Stimulated activated naive CD4-positive, alpha-beta T cell treated with Interleukin-2 at 50 U/mL for 16 hours (primary cell): ENCODE results near the gene PLPP6.
"Not testable (repeated sequence)": the region's sequence is repeated elsewhere in the genome, so short reads cannot be mapped to it uniquely, and the experiment has no call there.

Experiments used
- DNase-seq: peaks from one replicate; lab custom pipeline; 2025; lab: John Stamatoyannopoulos, UW

PLPP6 gene

GRCh38 chr9:4662108-4662988 is at the start of gene PLPP6:
TSS of gene PLPP6 (plus strand) at chr9:4662294. CDS start at chr9:4662376, 82 bp downstream.
- DNase-seq, result peak; percentile 71

DNA sequence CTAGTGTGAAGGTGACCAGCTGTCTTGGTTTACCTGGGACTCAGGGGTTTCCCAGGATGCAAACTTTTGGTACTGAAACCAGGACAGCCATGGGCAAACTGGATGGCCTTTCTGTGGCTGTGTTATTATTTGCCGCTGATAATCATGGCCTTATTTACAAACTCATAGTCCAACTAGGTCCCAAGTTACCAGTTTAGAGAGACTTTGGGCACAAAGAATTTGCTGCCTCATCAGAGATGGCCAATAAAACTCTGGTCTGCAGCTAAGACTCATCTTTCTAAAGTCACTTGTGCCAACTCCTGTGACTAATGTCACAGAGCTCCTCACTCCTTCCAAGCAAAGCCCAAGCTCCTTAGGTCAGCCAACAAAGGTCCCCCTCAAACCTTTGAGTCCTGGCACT is 47.5 kb upstream of the PLPP6 start:
- DNase-seq, result no peak

- DNase-seq, result no peak
Observed at GRCh38 chr9:4615251-4615650, 46.8 kb upstream of the PLPP6 start.

GRCh38 chr9:4615778-4616177 is 46.3 kb upstream of the PLPP6 start:
- no peak for DNase-seq

- no peak for DNase-seq
Observed at GRCh38 chr9:4617752-4618151, 44.3 kb upstream of the PLPP6 start.

DNA sequence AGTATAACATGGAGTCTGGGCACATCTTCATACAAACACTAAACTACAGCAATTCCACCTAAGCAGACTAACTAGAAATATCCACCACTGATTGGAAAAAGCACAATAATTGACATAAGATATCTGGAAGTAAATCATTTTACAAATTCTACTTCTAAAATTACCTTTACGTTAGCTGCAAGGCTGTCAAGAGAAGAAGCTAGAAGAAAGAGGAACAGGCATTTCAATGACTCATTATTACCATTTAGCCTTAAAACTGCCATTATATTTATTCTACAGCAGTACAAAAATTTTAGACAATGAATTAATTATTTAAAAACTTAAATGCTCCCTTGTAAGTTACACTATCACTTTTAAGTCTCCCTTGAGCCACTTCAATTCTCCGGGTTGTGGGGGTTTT is 43.4 kb upstream of the PLPP6 start:
- DNase-seq, result no peak

GRCh38 chr9:4620057-4620765 is 41.9 kb upstream of the PLPP6 start:
- DNase-seq, result no peak

DNA sequence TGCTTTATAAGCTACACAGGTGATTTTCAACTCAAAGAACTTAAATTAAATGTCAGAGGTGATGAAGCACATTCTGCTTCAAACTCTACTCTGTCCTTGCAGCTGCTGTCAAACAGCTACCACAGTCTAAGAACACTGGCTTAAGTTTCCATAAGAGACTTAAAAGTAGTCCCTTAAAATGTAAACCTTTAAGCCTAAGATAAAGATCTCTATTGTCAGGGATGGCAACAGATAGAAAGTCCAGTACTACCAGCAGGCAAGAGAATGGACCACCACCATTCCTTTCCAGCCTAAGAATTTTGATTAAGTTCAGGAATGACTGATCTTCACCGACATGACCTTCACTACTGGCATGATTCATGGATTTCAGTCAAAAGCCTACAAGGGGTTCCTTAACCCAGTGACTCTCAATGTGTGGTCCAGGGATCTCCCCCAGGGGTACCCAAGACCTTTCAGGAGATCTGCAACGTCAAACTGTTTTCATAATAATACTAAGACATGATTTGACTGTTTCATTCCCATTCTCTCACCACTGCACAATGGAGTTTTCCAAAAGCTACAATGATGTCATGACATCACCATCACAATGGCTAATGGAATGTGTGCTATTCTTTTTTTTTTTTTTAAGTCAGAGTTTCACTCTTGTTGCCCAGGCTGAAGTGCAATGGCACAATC is 41.1 kb upstream of the PLPP6 start:
- no peak for DNase-seq

DNA sequence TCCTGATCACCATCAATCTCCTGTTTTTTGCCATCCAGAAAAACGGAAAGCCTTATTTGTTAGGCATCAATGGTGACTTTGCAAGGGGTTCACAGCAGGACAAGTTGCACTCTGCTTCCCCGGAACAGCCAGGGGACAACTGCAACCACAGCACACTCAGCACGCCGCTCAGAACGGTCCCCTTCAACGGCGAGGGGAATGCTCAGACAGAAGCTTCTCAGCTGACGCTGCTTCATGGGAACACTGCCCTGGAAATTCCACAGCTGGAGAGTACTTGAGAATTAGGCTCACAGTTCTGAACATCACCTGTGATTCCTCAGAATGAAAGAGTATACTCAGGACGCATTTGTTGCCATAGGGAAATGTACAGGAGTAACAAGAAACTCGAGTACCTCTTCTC is 40.1 kb upstream of the PLPP6 start:
- DNase-seq, result no peak

DNA sequence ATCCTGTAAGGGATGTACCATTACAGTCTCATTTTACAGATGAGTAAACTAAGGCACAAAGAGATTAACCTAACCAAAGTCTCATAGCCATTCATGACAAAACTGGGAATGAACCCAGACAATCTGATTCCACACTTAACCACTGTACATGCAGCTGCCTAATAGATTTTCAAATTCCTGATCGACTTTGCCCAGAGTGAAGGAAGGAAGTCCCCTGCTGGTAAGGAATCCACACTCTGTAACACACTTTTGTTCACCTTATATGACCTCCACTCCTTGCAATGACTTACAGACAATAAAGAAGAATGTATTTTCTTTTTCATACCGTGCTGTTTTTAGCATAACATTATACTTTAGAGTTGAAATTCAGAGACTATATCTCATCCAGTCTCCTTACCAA is 31.3 kb upstream of the PLPP6 start:
- DNase-seq, result no peak

GRCh38 chr9:4638968-4639367 is 23.1 kb upstream of the PLPP6 start:
- no peak for DNase-seq

- DNase-seq, result no peak
Observed at GRCh38 chr9:4639420-4639819, 22.7 kb upstream of the PLPP6 start.

DNA sequence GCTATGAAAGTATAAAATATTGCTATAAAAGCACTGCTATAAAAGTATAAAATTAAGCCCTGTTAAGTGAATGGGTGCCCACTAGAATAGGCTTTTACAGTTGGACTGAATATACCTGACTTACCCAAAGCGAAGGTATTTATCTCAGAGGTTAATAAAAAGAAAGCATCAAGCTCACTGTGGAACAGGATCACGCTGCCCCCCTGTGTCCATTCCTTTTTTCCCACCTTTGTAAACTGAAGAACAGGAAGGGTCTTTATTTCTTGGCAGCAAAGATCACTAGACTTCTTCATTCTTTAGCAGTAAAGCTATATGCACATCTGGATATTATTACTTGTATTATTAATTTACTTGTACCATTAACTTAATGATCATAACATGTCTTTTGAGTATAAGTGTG is 22.1 kb upstream of the PLPP6 start:
- DNase-seq, result no peak

- no peak for DNase-seq
Observed at GRCh38 chr9:4642351-4642750, 19.7 kb upstream of the PLPP6 start.

DNA sequence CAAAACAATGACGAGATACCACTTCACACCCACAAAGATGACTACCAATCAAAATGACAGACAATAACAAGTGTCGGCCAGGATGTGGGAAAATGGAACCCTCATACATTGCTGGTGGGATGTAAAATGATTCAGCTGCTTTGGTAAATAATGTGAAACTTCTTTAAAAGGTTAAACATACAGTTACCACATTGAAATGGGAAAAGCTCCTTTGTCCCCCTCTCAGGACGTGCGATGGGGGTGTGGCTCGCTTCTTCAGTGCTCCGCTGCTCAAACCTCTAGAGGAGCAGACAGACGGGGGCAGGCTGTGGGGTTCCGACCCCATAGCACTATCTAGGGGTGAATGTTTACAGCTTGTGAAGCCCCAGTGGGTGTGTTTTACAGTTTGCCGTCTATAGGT is 8.0 kb upstream of the PLPP6 start:
- no peak for DNase-seq

DNA sequence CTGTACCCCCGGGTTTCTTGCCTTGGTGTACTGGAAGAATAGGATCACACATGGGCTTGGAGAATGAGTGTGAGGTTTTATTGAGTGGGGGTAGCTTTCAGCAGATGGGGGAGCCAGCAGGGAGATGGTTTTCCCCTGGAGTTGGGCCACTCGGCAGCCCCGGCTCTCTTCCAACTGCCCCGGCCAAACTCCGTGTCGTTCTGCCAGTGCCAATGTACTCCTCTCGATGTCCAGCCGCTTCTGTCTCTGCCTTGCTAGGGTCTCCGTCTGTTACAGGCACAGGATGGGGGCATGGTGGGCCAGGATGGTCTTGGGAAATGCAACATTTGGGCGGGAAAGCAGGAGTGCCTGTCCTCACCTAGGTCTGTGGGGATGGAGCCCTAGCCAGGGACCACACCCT is 7.6 kb upstream of the PLPP6 start:
- DNase-seq, result no peak

- not testable (repeated sequence) for DNase-seq
Observed at GRCh38 chr9:4656196-4656595, 5.9 kb upstream of the PLPP6 start.

DNA sequence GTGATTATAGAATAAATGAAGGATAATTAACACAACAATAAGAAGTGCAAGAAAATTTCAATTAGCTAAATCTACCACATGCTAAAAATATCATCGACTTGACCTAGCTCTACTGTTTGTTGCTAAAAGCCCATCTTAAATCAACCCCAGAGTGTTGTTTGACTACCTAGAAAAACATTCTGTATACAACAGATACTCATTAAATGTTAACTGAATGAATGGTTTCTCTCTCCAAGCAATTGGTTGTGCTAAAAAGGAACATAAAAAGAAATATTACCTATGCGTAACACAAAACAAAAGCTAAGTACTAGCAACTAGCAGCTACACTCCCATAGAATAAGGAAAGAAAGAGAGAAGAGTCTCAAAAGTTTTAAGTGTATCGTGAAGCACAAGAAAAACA is 5.5 kb upstream of the PLPP6 start:
- no peak for DNase-seq

DNA sequence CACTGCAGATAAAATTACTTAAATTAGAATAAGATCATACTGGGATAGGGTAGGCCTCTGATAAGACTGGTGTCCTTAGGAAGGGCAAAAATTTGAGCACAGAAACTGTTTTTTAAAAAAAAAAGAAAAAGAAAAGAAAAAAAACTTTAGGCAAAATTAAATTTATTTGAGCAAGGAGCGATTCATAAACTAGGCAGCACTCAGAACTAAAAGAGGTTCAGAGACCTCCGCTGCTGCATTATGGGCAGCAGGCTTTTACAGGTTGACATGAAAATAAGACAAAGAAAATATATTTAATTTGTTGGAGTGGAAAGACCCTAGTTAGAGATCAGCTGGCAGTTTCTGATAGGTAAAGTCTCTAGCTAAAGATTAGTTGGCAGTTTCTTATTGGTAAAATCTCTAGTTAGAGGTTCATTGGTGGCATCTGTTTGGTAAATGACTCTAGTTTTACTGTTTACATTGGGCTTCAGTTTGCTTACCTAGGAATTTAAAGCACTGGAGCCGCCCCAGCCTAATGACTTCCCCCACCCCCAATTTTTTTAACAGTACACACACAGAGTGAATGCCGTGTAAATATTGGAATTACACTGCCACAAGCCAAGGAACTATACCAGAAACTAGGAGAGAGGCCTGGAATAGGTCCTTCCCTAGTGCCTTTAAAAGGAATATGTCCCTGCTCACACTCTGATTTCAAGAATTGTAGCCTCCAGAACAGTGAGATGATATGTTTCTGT is 4.5 kb upstream of the PLPP6 start:
- no peak for DNase-seq

GRCh38 chr9:4660665-4661064 is 1.4 kb upstream of the PLPP6 start:
- not testable (repeated sequence) for DNase-seq

DNA sequence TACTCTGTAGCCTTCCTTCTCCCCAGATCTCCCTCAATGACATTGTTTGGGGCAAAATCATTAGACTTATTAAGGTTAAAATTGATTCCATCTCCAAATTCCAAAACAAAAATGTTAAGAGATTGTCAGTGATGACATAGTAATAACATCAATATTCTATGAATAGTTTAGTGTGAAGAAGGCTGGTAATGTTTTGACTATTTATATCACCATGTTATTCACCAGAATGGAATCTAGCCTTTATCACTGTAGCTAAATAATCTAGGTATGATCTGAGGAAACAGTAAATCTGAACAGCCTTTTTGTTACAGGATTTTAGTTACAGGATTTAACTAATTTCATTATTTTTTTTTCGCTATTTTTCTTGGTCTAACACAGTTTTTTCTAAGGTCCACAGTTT is 929 bp upstream of the PLPP6 start:
- no peak for DNase-seq

DNA sequence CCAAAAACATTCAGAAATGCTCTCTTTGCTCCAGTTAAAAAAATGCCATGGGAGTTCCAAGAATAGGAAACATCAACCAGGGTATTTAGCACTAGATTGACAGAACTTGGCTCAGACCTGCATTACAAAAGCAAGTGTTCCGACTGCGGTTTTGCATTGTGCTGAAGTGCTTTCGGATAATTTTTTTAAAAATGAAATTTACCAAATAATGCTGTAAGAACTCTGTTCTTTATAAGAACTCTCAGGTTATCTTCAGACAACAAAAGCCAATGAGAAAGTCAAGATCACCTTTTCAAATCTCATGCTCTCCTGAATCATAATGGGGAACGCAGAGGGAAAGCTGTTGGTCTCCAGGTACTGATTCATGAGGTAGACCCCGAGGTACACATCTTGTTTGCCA is 483 bp upstream of the PLPP6 start:
- no peak for DNase-seq
